ENCODE results near the gene UBTD1.

Gene UBTD1

GRCh38 chr10:97596101-97597082 is 97.7 kb downstream of the UBTD1 start:
- H3K36me3 ChIP-seq (ENCODE audit: control insufficient read depth, insufficient read depth, low read length, severe bottlenecking): no peaks in the 10 kb centered on the region
- DNase-seq (ENCODE audit: low read depth): peak; percentile 85
- peak overlapping the region; percentile 69 for H3K9ac ChIP-seq (ENCODE audit: low read length)
- no peaks in the 10 kb centered on the region for H3K9me3 ChIP-seq (ENCODE audit: control insufficient read depth, low read length)
- no peaks in the 10 kb centered on the region for H3K27me3 ChIP-seq (replicated peaks; ENCODE audit: control insufficient read depth, insufficient read depth, low read length)
- peak overlapping the region; percentile 57 for H3K4me3 ChIP-seq (ENCODE audit: low read length)
- H3K4me1 ChIP-seq (ENCODE audit: control insufficient read depth, insufficient read depth, low read length): peaks cover 32% of the 10 kb centered on the region

DNA sequence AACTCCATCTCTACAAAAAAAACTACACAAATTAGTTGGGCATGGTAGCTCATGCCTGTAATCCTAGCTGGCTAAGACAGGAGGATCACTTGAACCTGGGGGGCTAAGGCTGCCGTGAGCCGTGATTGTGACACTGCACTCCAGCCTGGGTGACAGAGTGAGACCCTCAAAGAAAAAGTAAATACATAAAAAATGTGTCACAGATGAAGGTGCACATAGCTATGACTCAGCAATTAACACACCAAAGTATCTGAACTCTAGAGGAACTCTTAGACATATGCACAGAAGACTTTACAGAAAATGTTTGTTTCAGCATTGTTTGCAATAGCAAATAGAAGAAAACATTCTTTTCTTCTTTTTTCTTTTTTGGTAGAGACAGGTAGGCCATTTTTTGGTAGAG is 99.1 kb downstream of the UBTD1 start:
- no peak overlapping the region for H3K9ac ChIP-seq (ENCODE audit: low read length)
- no peaks in the 10 kb centered on the region for H3K36me3 ChIP-seq (ENCODE audit: control insufficient read depth, insufficient read depth, low read length, severe bottlenecking)
- peak; percentile 8 for DNase-seq (ENCODE audit: low read depth)
- H3K4me3 ChIP-seq (ENCODE audit: low read length): no peak overlapping the region
- H3K4me1 ChIP-seq (ENCODE audit: control insufficient read depth, insufficient read depth, low read length): peaks cover 31% of the 10 kb centered on the region
- H3K9me3 ChIP-seq (ENCODE audit: control insufficient read depth, low read length): no peaks in the 10 kb centered on the region
- no peaks in the 10 kb centered on the region for H3K27me3 ChIP-seq (replicated peaks; ENCODE audit: control insufficient read depth, insufficient read depth, low read length)

DNA sequence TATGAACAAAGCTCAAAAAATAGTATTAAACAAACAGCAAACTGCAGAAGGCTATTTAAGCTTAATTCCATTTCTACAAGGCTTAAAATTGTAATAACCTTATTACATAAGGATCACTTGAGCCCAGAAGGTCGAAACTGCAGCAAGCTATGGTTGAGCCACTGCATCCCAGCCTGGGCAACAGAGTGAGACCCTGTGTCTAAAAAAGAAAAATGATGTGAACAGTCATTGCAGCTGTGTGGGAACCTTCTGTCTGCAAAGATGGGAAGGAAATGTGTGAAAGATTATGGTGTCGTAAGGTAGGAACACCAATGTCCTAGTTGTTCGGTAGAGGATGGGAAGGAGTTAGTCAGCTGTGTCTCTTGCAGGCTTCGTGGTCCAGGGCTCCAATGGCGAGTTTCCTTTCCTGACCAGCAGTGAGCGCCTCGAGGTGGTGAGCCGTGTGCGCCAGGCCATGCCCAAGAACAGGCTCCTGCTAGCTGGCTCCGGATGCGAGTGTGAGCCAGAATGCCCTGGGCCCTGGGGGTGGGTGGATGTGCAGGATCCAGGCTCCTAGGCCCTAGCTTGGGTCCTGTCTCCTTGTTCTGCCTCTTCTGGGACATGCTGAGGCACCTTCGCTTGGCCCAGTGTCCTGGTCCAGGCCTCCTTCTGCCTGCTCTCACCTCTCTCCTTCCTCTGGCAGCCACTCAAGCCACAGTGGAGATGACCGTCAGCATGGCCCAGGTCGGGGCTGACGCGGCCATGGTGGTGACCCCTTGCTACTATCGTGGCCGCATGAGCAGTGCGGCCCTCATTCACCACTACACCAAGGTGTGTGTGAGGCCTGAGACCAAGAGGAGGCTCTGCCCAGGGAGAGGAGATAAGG is 99.9 kb downstream of the UBTD1 start:
- H3K9me3 ChIP-seq (ENCODE audit: control insufficient read depth, low read length): no peaks in the 10 kb centered on the region

DNA sequence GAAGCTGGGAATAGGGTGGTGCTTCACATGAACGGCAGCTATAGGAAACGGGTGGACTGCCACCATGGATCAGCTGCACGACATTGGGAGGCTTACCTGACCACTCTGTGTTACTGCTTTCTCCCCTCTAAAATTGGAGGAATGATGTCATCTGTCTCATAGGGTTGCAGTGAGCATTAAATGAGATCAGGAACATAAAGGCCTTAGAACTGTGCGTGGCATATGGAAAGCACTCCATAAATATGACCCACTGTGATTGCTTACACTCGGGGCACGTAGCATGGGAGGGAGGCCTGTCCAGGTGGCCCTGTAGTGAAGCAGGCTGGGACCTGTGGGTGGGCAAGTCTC is 100.5 kb downstream of the UBTD1 start:
- no peak for DNase-seq (ENCODE audit: low read depth)

More for the DNA sequence above, 99.9 kb downstream of the UBTD1 start:
- peaks cover 22% of the 10 kb centered on the region for H3K4me1 ChIP-seq (ENCODE audit: control insufficient read depth, insufficient read depth, low read length)
- no peaks in the 10 kb centered on the region for H3K27me3 ChIP-seq (replicated peaks; ENCODE audit: control insufficient read depth, insufficient read depth, low read length)
- no peak overlapping the region for H3K4me3 ChIP-seq (ENCODE audit: low read length)
- no peak overlapping the region for H3K9ac ChIP-seq (ENCODE audit: low read length)
- DNase-seq (ENCODE audit: low read depth): no peak
- H3K36me3 ChIP-seq (ENCODE audit: control insufficient read depth, insufficient read depth, low read length, severe bottlenecking): no peaks in the 10 kb centered on the region

GRCh38 chr10:97600616-97601015 is 101.9 kb downstream of the UBTD1 start:
- Histone ChIP-seq H3K27me3 (replicated peaks; ENCODE audit: control insufficient read depth, insufficient read depth, low read length) (no peaks in the 10 kb centered on the region), H3K4me1 (ENCODE audit: control insufficient read depth, insufficient read depth, low read length) (peaks cover 21% of the 10 kb centered on the region), H3K36me3 (ENCODE audit: control insufficient read depth, insufficient read depth, low read length, severe bottlenecking) (no peaks in the 10 kb centered on the region), H3K4me3 (ENCODE audit: low read length) (no peak overlapping the region), H3K9me3 (ENCODE audit: control insufficient read depth, low read length) (no peaks in the 10 kb centered on the region), H3K9ac (ENCODE audit: low read length) (no peak overlapping the region)
- DNase-seq (ENCODE audit: low read depth): no peak

More for the DNA sequence above, 100.5 kb downstream of the UBTD1 start:
- Histone ChIP-seq H3K9ac (ENCODE audit: low read length) (no peak overlapping the region), H3K27me3 (replicated peaks; ENCODE audit: control insufficient read depth, insufficient read depth, low read length) (no peaks in the 10 kb centered on the region), H3K9me3 (ENCODE audit: control insufficient read depth, low read length) (no peaks in the 10 kb centered on the region), H3K4me3 (ENCODE audit: low read length) (no peak overlapping the region), H3K4me1 (ENCODE audit: control insufficient read depth, insufficient read depth, low read length) (peaks cover 21% of the 10 kb centered on the region), H3K36me3 (ENCODE audit: control insufficient read depth, insufficient read depth, low read length, severe bottlenecking) (no peaks in the 10 kb centered on the region)

GRCh38 chr10:97601268-97602215 is 102.8 kb downstream of the UBTD1 start:
- H3K4me1 ChIP-seq (ENCODE audit: control insufficient read depth, insufficient read depth, low read length): peaks cover 12% of the 10 kb centered on the region
- H3K27me3 ChIP-seq (replicated peaks; ENCODE audit: control insufficient read depth, insufficient read depth, low read length): no peaks in the 10 kb centered on the region
- no peaks in the 10 kb centered on the region for H3K36me3 ChIP-seq (ENCODE audit: control insufficient read depth, insufficient read depth, low read length, severe bottlenecking)
- DNase-seq (ENCODE audit: low read depth): no peak
- H3K9me3 ChIP-seq (ENCODE audit: control insufficient read depth, low read length): no peaks in the 10 kb centered on the region
- H3K4me3 ChIP-seq (ENCODE audit: low read length): no peak overlapping the region
- H3K9ac ChIP-seq (ENCODE audit: low read length): no peak overlapping the region

- Histone ChIP-seq H3K4me3 (ENCODE audit: low read length) (no peak overlapping the region), H3K4me1 (ENCODE audit: control insufficient read depth, insufficient read depth, low read length) (no peaks in the 10 kb centered on the region), H3K36me3 (ENCODE audit: control insufficient read depth, insufficient read depth, low read length, severe bottlenecking) (no peaks in the 10 kb centered on the region), H3K9ac (ENCODE audit: low read length) (no peak overlapping the region), H3K9me3 (ENCODE audit: control insufficient read depth, low read length) (no peaks in the 10 kb centered on the region), H3K27me3 (replicated peaks; ENCODE audit: control insufficient read depth, insufficient read depth, low read length) (no peaks in the 10 kb centered on the region)
- DNase-seq (ENCODE audit: low read depth): no peak
Observed at GRCh38 chr10:97607095-97607636, 108.4 kb downstream of the UBTD1 start.

GRCh38 chr10:97608991-97609561 is 110.4 kb downstream of the UBTD1 start:
- H3K4me1 ChIP-seq (ENCODE audit: control insufficient read depth, insufficient read depth, low read length): no peaks in the 10 kb centered on the region
- H3K9me3 ChIP-seq (ENCODE audit: control insufficient read depth, low read length): no peaks in the 10 kb centered on the region
- no peaks in the 10 kb centered on the region for H3K36me3 ChIP-seq (ENCODE audit: control insufficient read depth, insufficient read depth, low read length, severe bottlenecking)
- no peak overlapping the region for H3K4me3 ChIP-seq (ENCODE audit: low read length)
- no peak for DNase-seq (ENCODE audit: low read depth)
- no peak overlapping the region for H3K9ac ChIP-seq (ENCODE audit: low read length)
- H3K27me3 ChIP-seq (replicated peaks; ENCODE audit: control insufficient read depth, insufficient read depth, low read length): no peaks in the 10 kb centered on the region

DNA sequence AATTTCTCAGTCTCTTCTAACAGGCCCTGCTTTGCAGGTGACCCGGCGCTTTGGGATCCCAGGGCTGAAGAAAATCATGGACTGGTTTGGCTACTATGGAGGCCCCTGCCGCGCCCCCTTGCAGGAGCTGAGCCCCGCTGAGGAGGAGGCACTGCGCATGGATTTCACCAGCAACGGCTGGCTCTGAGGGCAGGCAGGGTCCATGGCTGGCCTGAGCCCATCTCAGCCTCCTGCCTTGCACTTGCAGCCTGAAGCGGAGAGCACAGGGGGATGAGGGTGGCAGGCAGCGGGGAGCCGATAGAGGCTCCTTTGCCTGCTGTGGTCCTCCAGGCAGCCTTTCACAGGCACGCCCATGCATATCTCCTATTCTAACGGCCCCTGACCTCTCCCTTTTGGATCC is 112.7 kb downstream of the UBTD1 start:
- no peak overlapping the region for H3K9ac ChIP-seq (ENCODE audit: low read length)
- H3K9me3 ChIP-seq (ENCODE audit: control insufficient read depth, low read length): no peaks in the 10 kb centered on the region
- no peaks in the 10 kb centered on the region for H3K4me1 ChIP-seq (ENCODE audit: control insufficient read depth, insufficient read depth, low read length)
- DNase-seq (ENCODE audit: low read depth): no peak
- H3K4me3 ChIP-seq (ENCODE audit: low read length): no peak overlapping the region
- H3K27me3 ChIP-seq (replicated peaks; ENCODE audit: control insufficient read depth, insufficient read depth, low read length): no peaks in the 10 kb centered on the region
- no peaks in the 10 kb centered on the region for H3K36me3 ChIP-seq (ENCODE audit: control insufficient read depth, insufficient read depth, low read length, severe bottlenecking)

DNA sequence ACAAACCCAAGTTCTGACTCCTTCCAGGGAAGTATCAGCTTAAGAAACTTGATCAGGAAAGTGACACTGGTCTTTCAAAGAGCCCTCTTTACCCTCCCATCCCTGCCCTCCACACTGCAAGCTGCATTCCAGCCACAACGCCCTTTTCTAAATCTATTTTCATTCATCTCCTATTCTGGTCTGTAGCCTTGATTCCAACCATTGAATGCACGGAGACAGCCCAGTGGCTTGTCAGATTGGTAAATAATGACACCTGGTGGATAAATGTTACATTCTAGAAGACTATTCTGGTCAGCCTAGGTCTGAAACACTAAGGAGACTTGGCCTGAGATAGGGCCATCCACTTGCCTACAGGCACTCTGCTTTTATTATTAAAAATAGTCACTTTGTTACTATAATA is 113.7 kb downstream of the UBTD1 start:
- no peaks in the 10 kb centered on the region for H3K9me3 ChIP-seq (ENCODE audit: control insufficient read depth, low read length)
- no peak overlapping the region for H3K4me3 ChIP-seq (ENCODE audit: low read length)
- no peaks in the 10 kb centered on the region for H3K36me3 ChIP-seq (ENCODE audit: control insufficient read depth, insufficient read depth, low read length, severe bottlenecking)
- H3K27me3 ChIP-seq (replicated peaks; ENCODE audit: control insufficient read depth, insufficient read depth, low read length): no peaks in the 10 kb centered on the region
- no peaks in the 10 kb centered on the region for H3K4me1 ChIP-seq (ENCODE audit: control insufficient read depth, insufficient read depth, low read length)
- H3K9ac ChIP-seq (ENCODE audit: low read length): no peak overlapping the region
- DNase-seq (ENCODE audit: low read depth): peak; percentile 73

Measured in adipocyte (in vitro differentiated cells).